Osteoblast (primary cell): ENCODE data around the gene YIPF1. TPM values are rescaled to one million over a fixed set of nuclear protein-coding genes. Genes with fewer than 3 reads are reported as not detected.

Source experiments
- DNase-seq: peaks from one replicate; pipeline ENCODE4 v3.0.0; 2011; ENCODE audit warnings: low spot score, mixed read lengths; ENCODE audit not compliant: insufficient read length; ENCODE audit errors: missing footprints
- H2AFZ ChIP-seq: 2 replicates; pipeline ENCODE4 v1.6.0; 2011; ENCODE audit warnings: mild to moderate bottlenecking, low read length
- H3K27ac ChIP-seq: 2 replicates; pipeline ENCODE4 v1.5.1; 2011; ENCODE audit warnings: mild to moderate bottlenecking, low read depth, low read length, moderate library complexity
- H3K27me3 ChIP-seq: 2 replicates; pipeline ENCODE4 v1.6.0; 2012; ENCODE audit warnings: mild to moderate bottlenecking, control low read depth, inconsistent platforms, low read length, moderate library complexity; ENCODE audit not compliant: insufficient read depth
- H3K36me3 ChIP-seq: 2 replicates; pipeline ENCODE4 v1.5.1; 2011; ENCODE audit warnings: mild to moderate bottlenecking, low read length, control low read depth, moderate library complexity; ENCODE audit not compliant: insufficient read depth
- H3K4me1 ChIP-seq: 2 replicates; pipeline ENCODE4 v1.5.1; 2011; ENCODE audit warnings: mild to moderate bottlenecking, low read length, control low read depth, moderate library complexity; ENCODE audit not compliant: insufficient read depth
- H3K4me2 ChIP-seq: 2 replicates; pipeline ENCODE4 v1.6.0; 2011; ENCODE audit warnings: mild to moderate bottlenecking, low read length; ENCODE audit not compliant: insufficient read depth
- H3K4me3 ChIP-seq: fragments of 200-600 bp; sonication (generic); 3 replicates; pipeline ENCODE4 v1.5.1; 2012; ENCODE audit warnings: mild to moderate bottlenecking, low read length, inconsistent platforms; ENCODE audit not compliant: insufficient read depth
- H3K79me2 ChIP-seq: 2 replicates; pipeline ENCODE4 v1.6.0; 2012; ENCODE audit warnings: mild to moderate bottlenecking, low read length, control low read depth, inconsistent platforms; ENCODE audit not compliant: insufficient read depth
- H3K9me3 ChIP-seq: 2 replicates; pipeline ENCODE4 v1.5.1; 2011; ENCODE audit warnings: low read depth, low read length, control low read depth
- H4K20me1 ChIP-seq: 2 replicates; pipeline ENCODE4 v1.6.0; 2012; ENCODE audit warnings: mild to moderate bottlenecking, low read length, control low read depth; ENCODE audit not compliant: insufficient read depth
- CTCF ChIP-seq: IDR thresholded peaks from 2 replicates; pipeline ENCODE4 v1.5.1; 2011; ENCODE audit warnings: mild to moderate bottlenecking, low read depth, low read length, moderate library complexity; ENCODE audit errors: extremely low read depth
- total RNA-seq: library from RNA; depleted of rRNA; stranded (reverse); fragments of >200 nt; gene quantifications from 2 replicates; pipeline ENCODE4 v1.2.3, GENCODE V29; 2012

YIPF1 gene
- total RNA-seq, 1 donor, result 23.2 TPM

GRCh38 chr1:53911442-53911841 is 21.8 kb upstream of the YIPF1 start:
- no peak for TF ChIP-seq CTCF
- DNase-seq, result no peak
- Histone ChIP-seq H3K4me1 (no peaks in the 10 kb centered on the region), H3K27me3 (no peaks in the 10 kb centered on the region), H3K4me2 (no peak overlapping the region), H4K20me1 (no peaks in the 10 kb centered on the region), H3K36me3 (peaks cover 4% of the 10 kb centered on the region), H3K9me3 (no peaks in the 10 kb centered on the region), H2AFZ (no peak overlapping the region), H3K4me3 (no peak overlapping the region), H3K79me2 (no peaks in the 10 kb centered on the region), H3K27ac (no peak overlapping the region)

- H3K4me1 ChIP-seq, result no peaks in the 10 kb centered on the region
- no peaks in the 10 kb centered on the region for H3K9me3 ChIP-seq
- H4K20me1 ChIP-seq, result no peaks in the 10 kb centered on the region
- no peak for TF ChIP-seq CTCF
- H3K4me2 ChIP-seq, result no peak overlapping the region
- no peak overlapping the region for H2AFZ ChIP-seq
- peak; percentile 35 for DNase-seq
- no peak overlapping the region for H3K27ac ChIP-seq
- no peaks in the 10 kb centered on the region for H3K27me3 ChIP-seq
- peaks cover 4% of the 10 kb centered on the region for H3K36me3 ChIP-seq
- H3K4me3 ChIP-seq, result no peak overlapping the region
- no peaks in the 10 kb centered on the region for H3K79me2 ChIP-seq
Measured at GRCh38 chr1:53909946-53910345, 20.3 kb upstream of the YIPF1 start.

- Histone ChIP-seq H3K27me3 (no peaks in the 10 kb centered on the region), H3K36me3 (no peaks in the 10 kb centered on the region)
- no peak for TF ChIP-seq CTCF
Measured at GRCh38 chr1:53906121-53906520, 16.5 kb upstream of the YIPF1 start.

GRCh38 chr1:53905509-53905908 is 15.9 kb upstream of the YIPF1 start:
- H4K20me1 ChIP-seq, result no peaks in the 10 kb centered on the region
- no peak for DNase-seq
- no peaks in the 10 kb centered on the region for H3K27me3 ChIP-seq
- H2AFZ ChIP-seq, result no peak overlapping the region
- no peaks in the 10 kb centered on the region for H3K36me3 ChIP-seq
- no peaks in the 10 kb centered on the region for H3K4me1 ChIP-seq
- H3K79me2 ChIP-seq, result no peaks in the 10 kb centered on the region
- H3K27ac ChIP-seq, result no peak overlapping the region
- H3K9me3 ChIP-seq, result no peaks in the 10 kb centered on the region
- H3K4me2 ChIP-seq, result no peak overlapping the region
- H3K4me3 ChIP-seq, result no peak overlapping the region
- no peak for TF ChIP-seq CTCF

More at GRCh38 chr1:53906121-53906520, 16.5 kb upstream of the YIPF1 start:
- no peaks in the 10 kb centered on the region for H4K20me1 ChIP-seq
- peak; percentile 50 for DNase-seq
- H3K4me2 ChIP-seq, result no peak overlapping the region
- no peak overlapping the region for H2AFZ ChIP-seq
- H3K4me3 ChIP-seq, result no peak overlapping the region
- no peak overlapping the region for H3K27ac ChIP-seq
- no peaks in the 10 kb centered on the region for H3K4me1 ChIP-seq
- no peaks in the 10 kb centered on the region for H3K79me2 ChIP-seq
- no peaks in the 10 kb centered on the region for H3K9me3 ChIP-seq
